Adrenal gland (tissue), 5 donors: ENCODE results near the gene DDX56.

Source experiments
- CTCF ChIP-seq, 6 experiments: fragments of 450-650 bp in 4 of 6; fragments of 200-600 bp in 2 of 6; sonication (generic) in 1 of 6; IDR thresholded peaks; 1 replicate in 5 of 6; 2 replicates in 1 of 6; pipeline versions ENCODE4 v1.5.1 to v1.8.0; 2016 to 2021; ENCODE audit warnings: antibody characterized with exemption in 6 of 6, mild to moderate bottlenecking in 2 of 6, moderate library complexity in 1 of 6
- POLR2A ChIP-seq, 2 donors: fragments of 450-650 bp; IDR thresholded peaks; one replicate each; pipeline ENCODE4 v1.6.1; 2017; ENCODE audit warnings: antibody characterized with exemption in 2 of 2, mild to moderate bottlenecking in 2 of 2, moderate library complexity in 1 of 2
- donor health status: DM: no; HTN: no; CAD: no.

GRCh38 chr7:44564606-44565005, 9.1 kb downstream of the DDX56 start:
- TF ChIP-seq CTCF (IDR thresholded peaks at IDR 0.05) (no peak), POLR2A (IDR thresholded peaks at IDR 0.05) (no peak)
